ENCODE data around the gene SNX30. TPM values are rescaled to one million over a fixed set of nuclear protein-coding genes. Genes with fewer than 3 reads are reported as not detected.

SNX30 gene, protein sequence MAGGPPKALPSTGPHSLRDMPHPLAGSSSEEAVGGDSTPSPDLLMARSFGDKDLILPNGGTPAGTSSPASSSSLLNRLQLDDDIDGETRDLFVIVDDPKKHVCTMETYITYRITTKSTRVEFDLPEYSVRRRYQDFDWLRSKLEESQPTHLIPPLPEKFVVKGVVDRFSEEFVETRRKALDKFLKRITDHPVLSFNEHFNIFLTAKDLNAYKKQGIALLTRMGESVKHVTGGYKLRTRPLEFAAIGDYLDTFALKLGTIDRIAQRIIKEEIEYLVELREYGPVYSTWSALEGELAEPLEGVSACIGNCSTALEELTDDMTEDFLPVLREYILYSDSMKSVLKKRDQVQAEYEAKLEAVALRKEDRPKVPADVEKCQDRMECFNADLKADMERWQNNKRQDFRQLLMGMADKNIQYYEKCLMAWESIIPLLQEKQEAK
- 1 to 10 TPM; 5.5 to 7.2 TPM for total RNA-seq

DNA sequence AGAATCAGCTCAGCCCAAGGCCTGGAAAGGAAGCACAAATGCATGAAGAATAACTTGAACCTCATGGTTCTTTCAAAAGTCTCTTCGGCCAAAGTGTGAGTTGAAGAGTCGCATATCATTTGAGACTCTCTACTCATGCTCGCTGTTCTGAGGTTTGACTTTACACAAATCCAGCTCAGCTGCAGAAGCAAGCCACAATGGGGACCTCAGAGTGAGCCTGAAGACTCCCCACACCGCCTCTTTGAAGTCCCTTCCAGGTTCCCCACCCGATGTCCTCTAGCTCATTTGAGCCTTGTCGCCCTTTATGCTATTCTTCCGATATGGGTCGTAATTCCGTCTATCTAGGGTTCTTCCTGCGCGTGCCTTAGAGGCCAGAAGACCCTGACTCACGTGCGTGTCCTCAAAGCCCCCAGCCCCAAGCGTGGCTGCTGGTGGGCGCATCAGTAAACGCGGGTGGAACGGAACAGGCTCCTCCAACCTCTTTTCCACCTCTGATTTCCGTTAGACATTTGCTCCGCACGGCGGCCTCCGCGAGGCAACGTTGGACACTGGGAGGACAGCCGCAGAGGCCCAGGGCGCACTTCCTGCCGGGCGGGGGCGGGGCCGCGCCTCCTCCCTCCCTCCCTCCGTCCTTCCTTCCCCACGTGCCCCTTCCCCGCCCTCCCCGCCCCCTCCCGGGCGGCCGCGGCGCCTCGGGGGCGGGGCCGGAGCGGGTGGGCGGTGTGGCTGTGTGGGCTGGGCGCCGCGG, at the start of gene SNX30:
Gene SNX30, plus strand, starts transcription at position 745 of the 748 bp plus-strand sequence. CDS start 242 bp downstream, outside the sequence.
- Mint-ChIP-seq H3K36me3 (ENCODE audit: low read depth) (peaks cover 3% of the 10 kb centered on the region), H3K9me3 (ENCODE audit: insufficient read depth) (no peaks in the 10 kb centered on the region), H3K27ac (peak within 1 kb of the TSS; percentile 88), H3K27me3 (ENCODE audit: low read depth) (no peaks in the 10 kb centered on the region), H3K4me3 (peak within 1 kb of the TSS; percentile 77), H3K4me1 (ENCODE audit: low read depth) (peaks cover 65% of the 10 kb centered on the region)
- DNase-seq = peak; percentile 83
- ATAC-seq = peak; percentile 62
- ChIA-PET CTCF (interaction anchor here (0.9 to 3.5 kb wide), 4 partner anchors 15 to 152 kb away, joined by 3 to 22 read pairs (median 8); partner anchors contain the start of gene INIP), POLR2A (interaction anchor here (0.6 to 1.9 kb wide), 2 partner anchors 32 to 95 kb away, joined by 3 to 9 read pairs; partner anchors contain the start of gene INIP)

DNA sequence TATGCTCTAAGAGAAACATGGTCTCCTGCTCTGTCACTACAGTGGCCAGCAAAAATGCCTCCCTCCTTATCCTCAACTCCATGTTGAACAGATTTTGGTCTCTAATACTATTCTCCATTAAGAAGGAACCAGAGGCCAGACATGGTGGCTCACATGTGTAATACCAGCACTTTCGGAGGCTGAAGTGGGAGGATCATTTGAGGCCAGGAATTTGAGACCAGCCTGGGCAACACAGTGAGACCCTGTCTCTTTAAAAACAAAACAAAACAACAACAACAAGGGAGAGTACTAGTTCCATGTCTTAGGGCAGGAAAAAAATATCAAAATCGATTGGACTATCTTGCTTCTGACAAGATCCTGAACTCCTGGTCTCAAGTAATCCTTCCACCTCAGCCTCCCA, 47.3 kb upstream of the SNX30 start:
- Mint-ChIP-seq H3K27me3 (ENCODE audit: low read depth) (no peaks in the 10 kb centered on the region), H3K4me3 (no peak overlapping the region), H3K36me3 (ENCODE audit: low read depth) (peaks cover 21% of the 10 kb centered on the region), H3K4me1 (ENCODE audit: low read depth) (peaks cover 25% of the 10 kb centered on the region), H3K27ac (no peak overlapping the region), H3K9me3 (ENCODE audit: insufficient read depth) (no peaks in the 10 kb centered on the region)
- POLR2A ChIA-PET = no interaction called here
- DNase-seq (no peak), ATAC-seq (no peak)
- CTCF ChIA-PET = no interaction called here

- POLR2A ChIA-PET = no interaction called here
- H3K27ac Mint-ChIP-seq = no peak overlapping the region
- CTCF ChIA-PET = interaction anchor here (0.6 to 1.4 kb wide), 3 partner anchors 12 to 516 kb away, joined by 3 read pairs; partner anchors contain the start of gene INIP
These were observed 44.7 kb upstream of the SNX30 start for GRCh38 chr9:112705768-112706427.

GRCh38 chr9:112711050-112711689, 39.4 kb upstream of the SNX30 start:
- POLR2A ChIA-PET = no interaction called here

More at GRCh38 chr9:112705768-112706427, 44.7 kb upstream of the SNX30 start:
- no peaks in the 10 kb centered on the region for H3K9me3 Mint-ChIP-seq (ENCODE audit: insufficient read depth)
- H3K27me3 Mint-ChIP-seq (ENCODE audit: low read depth) = no peaks in the 10 kb centered on the region
- no peak for DNase-seq
- no peak overlapping the region for H3K4me3 Mint-ChIP-seq
- peaks cover 14% of the 10 kb centered on the region for H3K36me3 Mint-ChIP-seq (ENCODE audit: low read depth)
- H3K4me1 Mint-ChIP-seq (ENCODE audit: low read depth) = peaks cover 8% of the 10 kb centered on the region
- no peak for ATAC-seq

GRCh38 chr9:112712678-112713077, 37.9 kb upstream of the SNX30 start:
- H3K9me3 Mint-ChIP-seq (ENCODE audit: insufficient read depth) = no peaks in the 10 kb centered on the region
- DNase-seq = no peak
- H3K4me3 Mint-ChIP-seq = no peak overlapping the region
- no peaks in the 10 kb centered on the region for H3K27me3 Mint-ChIP-seq (ENCODE audit: low read depth)
- H3K36me3 Mint-ChIP-seq (ENCODE audit: low read depth) = peaks cover 25% of the 10 kb centered on the region
- peaks cover 30% of the 10 kb centered on the region for H3K4me1 Mint-ChIP-seq (ENCODE audit: low read depth)
- ATAC-seq = no peak
- ChIA-PET POLR2A (no interaction called here), CTCF (interaction anchor here (1.8 kb wide), 1 partner anchor 80 kb away, joined by 6 read pairs; no protein-coding TSS in a partner anchor)
- H3K27ac Mint-ChIP-seq = no peak overlapping the region

More at GRCh38 chr9:112711050-112711689, 39.4 kb upstream of the SNX30 start:
- Mint-ChIP-seq H3K4me1 (ENCODE audit: low read depth) (peaks cover 20% of the 10 kb centered on the region), H3K9me3 (ENCODE audit: insufficient read depth) (no peaks in the 10 kb centered on the region), H3K36me3 (ENCODE audit: low read depth) (peaks cover 24% of the 10 kb centered on the region), H3K27ac (no peak overlapping the region), H3K27me3 (ENCODE audit: low read depth) (no peaks in the 10 kb centered on the region), H3K4me3 (no peak overlapping the region)
- DNase-seq (no peak), ATAC-seq (no peak)
- CTCF ChIA-PET = interaction anchor here (0.9 to 1.8 kb wide), 2 partner anchors 82 to 331 kb away, joined by 5 to 6 read pairs; partner anchors contain the start of gene HSDL2

GRCh38 chr9:112717661-112718331, 32.8 kb upstream of the SNX30 start, which contains the start of gene INIP:
Gene INIP, minus strand, starts transcription at chr9:112718117. Its CDS starts 1,632 bp downstream, at chr9:112716485.
- H3K9me3 Mint-ChIP-seq (ENCODE audit: insufficient read depth) = no peaks in the 10 kb centered on the region
- H3K27ac Mint-ChIP-seq = peak within 1 kb of the TSS; percentile 98
- CTCF ChIA-PET = interaction anchor here (0.6 to 5.3 kb wide), 25 partner anchors 9 to 1498 kb away, joined by 3 to 39 read pairs (median 3); partner anchors contain the start of genes HSDL2, KIAA1958 and SNX30
- ATAC-seq = peak; percentile 95
- peak within 1 kb of the TSS; percentile 92 for H3K4me3 Mint-ChIP-seq
- POLR2A ChIA-PET = interaction anchor here (0.6 to 2.6 kb wide), 14 partner anchors 10 to 632 kb away, joined by 3 to 15 read pairs (median 4); partner anchors contain the start of genes BSPRY, HSDL2, KIAA1958 and SNX30
- no peaks in the 10 kb centered on the region for H3K27me3 Mint-ChIP-seq (ENCODE audit: low read depth)
- H3K36me3 Mint-ChIP-seq (ENCODE audit: low read depth) = peaks cover 12% of the 10 kb centered on the region
- DNase-seq = peak; percentile 99
- H3K4me1 Mint-ChIP-seq (ENCODE audit: low read depth) = peaks cover 28% of the 10 kb centered on the region

- H3K27ac Mint-ChIP-seq = no peak overlapping the region
- H3K27me3 Mint-ChIP-seq (ENCODE audit: low read depth) = no peaks in the 10 kb centered on the region
- no peak for ATAC-seq
- CTCF ChIA-PET = interaction anchor here (1.2 to 5.3 kb wide), 5 partner anchors 11 to 234 kb away, joined by 3 to 39 read pairs (median 13); partner anchors contain the start of genes KIAA1958 and SNX30
- peaks cover 4% of the 10 kb centered on the region for H3K36me3 Mint-ChIP-seq (ENCODE audit: low read depth)
- no peak for DNase-seq
- peaks cover 25% of the 10 kb centered on the region for H3K4me1 Mint-ChIP-seq (ENCODE audit: low read depth)
- H3K9me3 Mint-ChIP-seq (ENCODE audit: insufficient read depth) = no peaks in the 10 kb centered on the region
- POLR2A ChIA-PET = interaction anchor here (1.0 to 2.6 kb wide), 2 partner anchors 33 to 233 kb away, joined by 3 to 7 read pairs; partner anchors contain the start of gene KIAA1958
- H3K4me3 Mint-ChIP-seq = no peak overlapping the region
These were observed 31.3 kb upstream of the SNX30 start for GRCh38 chr9:112719241-112719691.

DNA sequence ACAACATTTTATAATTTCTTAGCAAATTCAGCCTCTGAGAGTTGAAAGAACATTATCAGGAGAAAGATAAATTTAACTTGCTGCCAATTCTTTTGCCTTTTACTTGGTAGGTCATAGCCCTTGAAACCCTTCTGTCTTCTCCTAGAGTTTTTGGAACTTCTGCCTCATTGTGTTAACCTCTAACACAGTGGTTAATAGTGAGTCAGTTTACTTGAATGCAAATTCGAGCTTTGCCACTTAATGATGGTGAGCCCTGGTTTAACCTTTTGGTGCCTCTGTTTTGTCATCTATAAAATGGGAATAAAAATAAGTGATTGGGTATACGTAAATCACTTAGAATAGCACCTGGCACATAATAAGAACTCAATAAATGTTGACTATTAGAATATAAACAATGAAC, 30.9 kb upstream of the SNX30 start:
- ChIA-PET CTCF (interaction anchor here (1.2 to 5.3 kb wide), 3 partner anchors 31 to 190 kb away, joined by 3 to 39 read pairs (median 22); partner anchors contain the start of gene SNX30), POLR2A (interaction anchor here (1.0 to 2.6 kb wide), 2 partner anchors 32 to 233 kb away, joined by 3 to 7 read pairs; partner anchors contain the start of gene KIAA1958)
- Mint-ChIP-seq H3K36me3 (ENCODE audit: low read depth) (peaks cover 4% of the 10 kb centered on the region), H3K27me3 (ENCODE audit: low read depth) (no peaks in the 10 kb centered on the region), H3K27ac (peak overlapping the region; percentile 30), H3K4me3 (no peak overlapping the region), H3K9me3 (ENCODE audit: insufficient read depth) (no peaks in the 10 kb centered on the region), H3K4me1 (ENCODE audit: low read depth) (peaks cover 25% of the 10 kb centered on the region)
- ATAC-seq = no peak
- no peak for DNase-seq

- Mint-ChIP-seq H3K9me3 (ENCODE audit: insufficient read depth) (no peaks in the 10 kb centered on the region), H3K4me3 (no peak overlapping the region), H3K4me1 (ENCODE audit: low read depth) (peaks cover 25% of the 10 kb centered on the region), H3K27ac (no peak overlapping the region), H3K36me3 (ENCODE audit: low read depth) (peaks cover 4% of the 10 kb centered on the region), H3K27me3 (ENCODE audit: low read depth) (no peaks in the 10 kb centered on the region)
- CTCF ChIA-PET = interaction anchor here (3.4 to 5.3 kb wide), 2 partner anchors 30 to 73 kb away, joined by 22 to 39 read pairs; partner anchors contain the start of gene SNX30
- ATAC-seq (no peak), DNase-seq (no peak)
- POLR2A ChIA-PET = interaction anchor here (1.5 to 2.6 kb wide), 2 partner anchors 32 to 341 kb away, joined by 3 to 7 read pairs; partner anchors contain the start of gene HSDL2
These were observed 30.3 kb upstream of the SNX30 start for GRCh38 chr9:112720113-112720780.

Data from activated CD8-positive, alpha-beta T cell treated with anti-CD3 and anti-CD28 coated beads, Interleukin-2, amount 10 ng/mL, durations not matched to agents 7 days and 5 days (primary cell).